GM10248 (cell line): ENCODE results near the gene TCEA3.

ENCODE experiments used
- CTCF ChIA-PET: fragments of 300-600 bp; sonication (Branson Sonifier 250); formaldehyde crosslinking; extraction: SDS; loops from one replicate; lab custom pipeline; 2021; ENCODE audit warnings: antibody characterized with exemption; lab: Yijun Ruan, JAX
- POLR2A ChIA-PET: fragments of 350-650 bp; sonication (Branson Sonifier 250); formaldehyde crosslinking; extraction: SDS; loops from one replicate; lab custom pipeline; 2020; ENCODE audit warnings: antibody characterized with exemption; lab: Yijun Ruan, JAX
- DNase-seq: peaks from one replicate; pipeline ENCODE4 v3.0.0; 2012; ENCODE audit errors: extremely low spot score
- TF ChIP-seq, protein P1 (sequence below): IDR thresholded peaks from 2 replicates; pipeline ENCODE4 v1.5.1; 2012; ENCODE audit warnings: mild to moderate bottlenecking, low read depth; ENCODE audit errors: extremely low read depth, missing control alignments, control extremely low read depth

Gene TCEA3

DNA sequence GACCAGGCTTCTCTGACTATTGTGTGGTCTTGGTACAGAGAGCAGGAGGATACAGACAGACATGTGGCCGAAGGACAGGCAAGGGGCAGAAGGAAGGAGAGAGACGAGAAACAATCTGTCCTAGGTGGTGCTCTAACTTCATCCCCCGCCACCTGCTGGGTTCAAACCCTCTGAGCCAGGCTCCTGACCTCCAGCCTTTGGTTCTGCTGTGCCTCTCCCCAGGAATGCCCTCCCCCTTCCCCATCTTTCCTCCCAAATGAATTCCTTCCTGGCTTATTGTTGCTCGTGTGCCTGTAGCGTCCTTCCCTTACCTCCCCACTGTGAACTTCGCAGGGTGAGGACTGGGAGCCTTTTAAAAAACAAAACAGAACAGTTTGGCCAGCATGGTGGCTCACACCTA lies 5.4 kb downstream of the TCEA3 start:
- ChIA-PET POLR2A (no interaction called here), CTCF (no interaction called here)
- no peak for DNase-seq
- TF ChIP-seq, protein P1, sequence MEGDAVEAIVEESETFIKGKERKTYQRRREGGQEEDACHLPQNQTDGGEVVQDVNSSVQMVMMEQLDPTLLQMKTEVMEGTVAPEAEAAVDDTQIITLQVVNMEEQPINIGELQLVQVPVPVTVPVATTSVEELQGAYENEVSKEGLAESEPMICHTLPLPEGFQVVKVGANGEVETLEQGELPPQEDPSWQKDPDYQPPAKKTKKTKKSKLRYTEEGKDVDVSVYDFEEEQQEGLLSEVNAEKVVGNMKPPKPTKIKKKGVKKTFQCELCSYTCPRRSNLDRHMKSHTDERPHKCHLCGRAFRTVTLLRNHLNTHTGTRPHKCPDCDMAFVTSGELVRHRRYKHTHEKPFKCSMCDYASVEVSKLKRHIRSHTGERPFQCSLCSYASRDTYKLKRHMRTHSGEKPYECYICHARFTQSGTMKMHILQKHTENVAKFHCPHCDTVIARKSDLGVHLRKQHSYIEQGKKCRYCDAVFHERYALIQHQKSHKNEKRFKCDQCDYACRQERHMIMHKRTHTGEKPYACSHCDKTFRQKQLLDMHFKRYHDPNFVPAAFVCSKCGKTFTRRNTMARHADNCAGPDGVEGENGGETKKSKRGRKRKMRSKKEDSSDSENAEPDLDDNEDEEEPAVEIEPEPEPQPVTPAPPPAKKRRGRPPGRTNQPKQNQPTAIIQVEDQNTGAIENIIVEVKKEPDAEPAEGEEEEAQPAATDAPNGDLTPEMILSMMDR, result no peak

DNA sequence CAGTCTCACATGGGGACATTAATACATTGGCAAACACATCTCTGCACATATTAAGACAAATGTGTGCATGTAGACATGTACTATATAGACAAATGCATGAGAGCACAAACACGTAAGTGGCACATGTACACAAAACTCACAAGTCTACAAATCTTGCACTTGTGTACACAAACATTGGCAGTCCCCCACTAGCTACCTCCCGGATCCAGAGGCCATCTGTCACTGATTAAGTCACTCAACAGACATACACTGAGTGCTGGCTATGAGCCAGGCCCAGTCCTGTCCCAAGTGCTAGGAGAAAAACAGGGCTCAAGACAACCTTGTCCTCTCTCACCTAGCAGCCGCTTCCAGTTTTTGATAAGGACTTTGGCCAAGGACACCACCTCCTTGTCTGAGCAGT lies 7.0 kb downstream of the TCEA3 start:
- DNase-seq, result no peak
- ChIA-PET POLR2A (no interaction called here), CTCF (interaction anchor here (1.3 to 2.2 kb wide), 2 partner anchors 14 to 16 kb away, joined by 3 to 13 read pairs; no protein-coding TSS in a partner anchor)
- TF ChIP-seq, protein P1, result no peak

DNA sequence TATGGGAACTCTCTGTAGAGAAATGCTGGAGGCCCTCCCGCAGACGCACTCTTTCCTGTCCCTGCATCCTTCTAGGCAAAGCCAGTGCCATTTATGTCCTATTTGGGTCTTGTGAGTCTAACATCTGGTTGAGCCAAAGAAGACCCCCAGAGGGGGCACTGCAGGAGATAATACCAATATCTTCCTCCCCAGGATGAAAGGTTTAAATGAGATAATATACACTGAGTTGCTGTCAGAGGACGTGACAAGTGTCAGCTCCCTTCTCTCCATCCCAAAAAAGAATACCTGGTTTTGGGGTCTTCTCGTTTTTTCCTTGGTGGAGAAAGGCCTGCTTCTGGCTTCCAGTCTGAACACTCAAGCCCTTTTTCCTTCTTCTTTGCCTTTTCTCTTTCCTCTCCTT lies 7.6 kb downstream of the TCEA3 start:
- DNase-seq, result no peak
- ChIA-PET CTCF (interaction anchor here (2.2 kb wide), 1 partner anchor 13 kb away, joined by 13 read pairs; no protein-coding TSS in a partner anchor), POLR2A (interaction anchor here (0.5 kb wide), 1 partner anchor 474 kb away, joined by 3 read pairs; no protein-coding TSS in a partner anchor)
- TF ChIP-seq, protein P1, result no peak

DNA sequence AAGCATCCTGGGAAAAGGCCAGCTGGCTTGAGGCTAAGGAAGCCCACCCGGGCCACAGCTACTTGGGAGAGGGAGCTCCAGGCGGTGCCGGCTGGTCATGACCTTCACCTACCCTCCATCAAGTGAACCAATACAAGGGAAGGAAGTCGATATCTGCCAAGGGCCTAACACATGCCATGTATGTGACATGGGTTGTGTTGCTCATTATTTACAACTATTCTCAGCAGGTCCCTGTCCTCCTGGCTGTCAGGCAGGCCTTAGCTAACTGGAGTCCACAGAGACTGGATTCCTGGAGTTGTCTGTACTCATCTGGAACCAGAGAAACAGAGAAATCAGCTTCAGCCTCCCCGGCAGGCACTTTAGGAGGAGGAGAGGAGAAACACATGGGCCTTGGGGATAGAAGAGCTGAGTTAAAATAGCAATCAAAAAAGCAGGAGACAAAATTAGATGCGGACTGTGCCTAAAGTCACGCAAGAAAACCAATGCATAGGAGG lies 15.7 kb downstream of the TCEA3 start:
- DNase-seq, result no peak
- TF ChIP-seq, protein P1, result no peak
- ChIA-PET POLR2A (no interaction called here), CTCF (no interaction called here)

DNA sequence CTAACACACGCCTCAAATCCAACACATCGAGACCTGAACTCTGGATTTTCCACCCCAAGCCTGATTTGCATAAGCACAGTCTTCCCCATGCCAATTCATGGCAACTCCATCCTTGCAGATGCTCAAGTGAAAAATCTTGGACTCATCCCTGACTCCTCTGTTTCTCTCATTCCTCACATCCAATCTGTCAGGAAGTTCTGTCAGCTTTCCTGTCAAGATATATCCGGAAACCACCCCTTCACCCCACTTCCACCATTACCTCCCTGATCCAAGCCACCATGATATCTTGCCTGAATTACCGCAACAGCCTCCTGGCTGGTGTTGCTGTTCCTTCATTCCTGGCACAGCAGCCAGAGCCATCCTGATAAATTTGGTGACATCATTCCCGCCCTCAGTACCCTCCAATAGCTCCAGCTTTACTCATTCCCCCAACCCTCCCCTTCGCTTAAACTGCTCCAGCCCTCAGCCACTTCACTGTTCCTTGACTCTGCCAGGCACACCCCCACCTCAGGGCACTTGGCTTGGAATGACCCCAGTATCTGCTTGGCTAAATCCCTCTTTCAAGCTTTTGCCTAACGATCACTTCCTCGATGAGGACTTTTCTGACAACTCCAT lies 17.4 kb downstream of the TCEA3 start:
- CTCF ChIA-PET, result interaction anchor here (0.8 kb wide), 1 partner anchor 13 kb away, joined by 3 read pairs; no protein-coding TSS in a partner anchor
- POLR2A ChIA-PET, result no interaction called here
- no peak for DNase-seq
- TF ChIP-seq, protein P1, result no peak

DNA sequence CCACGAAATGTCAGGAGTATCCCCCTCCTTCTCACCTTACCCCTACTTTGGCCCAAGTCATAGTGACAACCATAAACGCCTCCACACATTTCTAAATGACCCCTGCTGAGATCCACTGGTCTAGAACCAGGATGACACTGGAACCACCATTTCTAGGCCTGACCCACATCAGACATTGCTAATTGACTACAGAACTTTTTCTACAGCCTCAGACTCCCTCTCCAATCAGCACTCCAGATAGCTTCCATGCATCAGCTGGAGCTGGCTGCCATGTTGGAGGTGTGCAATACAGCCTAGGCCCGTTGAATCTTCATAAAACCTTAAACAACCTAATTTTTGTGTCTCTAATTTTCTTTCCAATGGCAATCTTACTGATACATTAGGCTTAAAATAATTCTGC lies 18.6 kb downstream of the TCEA3 start:
- no peak for DNase-seq
- TF ChIP-seq, protein P1, result no peak
- POLR2A ChIA-PET, result no interaction called here
- CTCF ChIA-PET, result no interaction called here
